HepG2 (cell line): Measurements from ENCODE around the gene NFKBIZ. TPM values are rescaled to one million over a fixed set of nuclear protein-coding genes. Genes with fewer than 3 reads are reported as not detected.

ENCODE experiments used
- BORCS8-MEF2B ChIP-seq: sonication (generic); formaldehyde crosslinking; IDR thresholded peaks from 2 replicates; pipeline ENCODE4 v1.8.0; 2022; ENCODE audit warnings: mild to moderate bottlenecking, missing genetic modification reagents
- BRF2 ChIP-seq: sonication (generic); formaldehyde crosslinking; IDR thresholded peaks from 2 replicates; pipeline ENCODE4 v1.8.1; 2022; ENCODE audit warnings: mild to moderate bottlenecking, missing genetic modification reagents
- CBX1 ChIP-seq: IDR thresholded peaks from one replicate; pipeline ENCODE4 v1.6.1; 2016; ENCODE audit warnings: antibody characterized with exemption, low read depth
- CENPBD1 ChIP-seq: sonication (generic); formaldehyde crosslinking; IDR thresholded peaks from 2 replicates; pipeline ENCODE4 v1.8.0; 2022; ENCODE audit warnings: missing genetic modification reagents, low read depth, mild to moderate bottlenecking, borderline replicate concordance
- FOXK2 ChIP-seq: fragments of 450-650 bp; IDR thresholded peaks from 2 replicates; pipeline ENCODE4 v1.6.1; 2016
- FOXP4 ChIP-seq: sonication (generic); formaldehyde crosslinking; IDR thresholded peaks from 2 replicates; pipeline ENCODE4 v1.4.0; 2020; ENCODE audit warnings: missing genetic modification reagents
- HNRNPH1 ChIP-seq: fragments of 200-400 bp; formaldehyde crosslinking; optimal IDR thresholded peaks from 2 replicates; pipeline ENCODE3; 2017; ENCODE audit warnings: mild to moderate bottlenecking, low read depth, low read length
- HNRNPLL ChIP-seq: fragments of 200-400 bp; formaldehyde crosslinking; IDR thresholded peaks from 2 replicates; pipeline ENCODE4 v1.6.1; 2017; ENCODE audit warnings: mild to moderate bottlenecking, low read depth, low read length; ENCODE audit not compliant: poor library complexity, severe bottlenecking
- MZF1 ChIP-seq: sonication (generic); formaldehyde crosslinking; IDR thresholded peaks from 2 replicates; pipeline ENCODE4 v1.8.1; 2023; ENCODE audit warnings: mild to moderate bottlenecking, missing genetic modification reagents, borderline replicate concordance
- NFE2L1 ChIP-seq: sonication (generic); formaldehyde crosslinking; IDR thresholded peaks from 2 replicates; pipeline ENCODE4 v1.4.0; 2020; ENCODE audit warnings: missing genetic modification reagents, mild to moderate bottlenecking, borderline replicate concordance
- NFYC ChIP-seq: IDR thresholded peaks from 2 replicates; pipeline ENCODE4 v1.6.1; 2016; ENCODE audit warnings: missing genetic modification reagents, missing compliant biosample characterization
- RAD21 ChIP-seq: fragments of 450-650 bp; formaldehyde crosslinking; IDR thresholded peaks from 2 replicates; pipeline ENCODE4 v1.5.0; 2020; ENCODE audit warnings: mild to moderate bottlenecking
- SKIL ChIP-seq: sonication (generic); formaldehyde crosslinking; IDR thresholded peaks from 2 replicates; pipeline ENCODE4 v1.8.0; 2022; ENCODE audit warnings: missing genetic modification reagents, mild to moderate bottlenecking, moderate library complexity, borderline replicate concordance
- SNRNP70 ChIP-seq: fragments of 200-400 bp; formaldehyde crosslinking; IDR thresholded peaks from 2 replicates; pipeline ENCODE4 v1.6.1; 2017; ENCODE audit warnings: mild to moderate bottlenecking, low read depth, low read length, moderate library complexity
- TEAD2 ChIP-seq: sonication (generic); formaldehyde crosslinking; IDR thresholded peaks from 2 replicates; pipeline ENCODE4 v1.9.0; 2021; ENCODE audit warnings: missing genetic modification reagents
- TEAD3 ChIP-seq: optimal IDR thresholded peaks from 2 replicates; pipeline ENCODE3; 2016; ENCODE audit warnings: borderline replicate concordance
- TIGD3 ChIP-seq: sonication (generic); formaldehyde crosslinking; IDR thresholded peaks from 2 replicates; pipeline ENCODE4 v1.5.1; 2020; ENCODE audit warnings: mild to moderate bottlenecking, missing genetic modification reagents, borderline replicate concordance
- ZNF354B ChIP-seq: sonication (generic); formaldehyde crosslinking; IDR thresholded peaks from 2 replicates; pipeline ENCODE4 v1.8.0; 2022; ENCODE audit warnings: mild to moderate bottlenecking, missing genetic modification reagents
- ZNF747 ChIP-seq: sonication (generic); formaldehyde crosslinking; IDR thresholded peaks from 2 replicates; pipeline ENCODE4 v1.8.1; 2023; ENCODE audit warnings: missing genetic modification reagents, mild to moderate bottlenecking, borderline replicate concordance
- ZNF773 ChIP-seq: sonication (generic); formaldehyde crosslinking; IDR thresholded peaks from 2 replicates; pipeline ENCODE4 v1.4.0; 2020; ENCODE audit warnings: missing genetic modification reagents, borderline replicate concordance
- ZNF775 ChIP-seq: sonication (generic); formaldehyde crosslinking; IDR thresholded peaks from 2 replicates; pipeline ENCODE4 v1.4.0; 2020; ENCODE audit warnings: missing genetic modification reagents, mild to moderate bottlenecking, moderate library complexity, borderline replicate concordance
- ZNF878 ChIP-seq: sonication (generic); formaldehyde crosslinking; IDR thresholded peaks from 2 replicates; pipeline ENCODE4 v1.8.1; 2023; ENCODE audit warnings: mild to moderate bottlenecking, missing genetic modification reagents, moderate library complexity
- polyA plus RNA-seq, 8 experiments: library from polyadenylated mRNA; depleted of rRNA in 3 of 8; stranded (reverse) in 7 of 8; unstranded in 1 of 8; fragments of >200 nt; fragmentation: Illumina TruSeq in 4 of 8; extraction: Trizol in 4 of 8; gene quantifications; 2 replicates each; pipeline versions ENCODE4 v1.2.1 to v1.2.3, GENCODE V29; 2011 to 2016; ENCODE audit warnings: low read depth in 4 of 8, missing spikeins in 1 of 8, mixed read lengths in 1 of 8; ENCODE audit not compliant: insufficient read depth in 1 of 8
- total RNA-seq, 5 experiments: library from RNA; depleted of rRNA; stranded (reverse); fragments of >200 nt; fragmentation: Illumina TruSeq; extraction: Trizol; gene quantifications; 2 replicates each; pipeline ENCODE4 v1.2.3, GENCODE V29; 2016; ENCODE audit warnings: low read depth in 1 of 5

NFKBIZ gene
- total and polyA plus RNA-seq, 2 of the 13 experiments (the other 11 are each of a cell fraction or from before 2014, with no cell fraction given) = 25.9 to 60.6 TPM

- TF ChIP-seq CENPBD1 (peak; percentile 69; the same call in 1 of the 2 replicates), RAD21 (peak; percentile 67), MZF1 (CRISPR knock-in tag) (no peak), ZNF773 (CRISPR knock-in tag) (peak; percentile 77), NFE2L1 (CRISPR knock-in tag) (no peak), TEAD2 (CRISPR knock-in tag) (no peak), NFYC (CRISPR knock-in tag) (0 out of 2 replicates have a peak, but pooled peaks have one; percentile 50), TIGD3 (no peak), FOXP4 (CRISPR knock-in tag) (no peak; the same call in none of the 2 replicates), TEAD3 (CRISPR knock-in tag) (no peak), BORCS8-MEF2B (CRISPR knock-in tag) (peak; percentile 71; the same call in 1 of the 2 replicates), HNRNPH1 (no peak), HNRNPLL (peak; percentile 70), SNRNP70 (no peak), ZNF747 (CRISPR knock-in tag) (no peak), ZNF775 (CRISPR knock-in tag) (no peak), ZNF354B (no peak), ZNF878 (CRISPR knock-in tag) (peak; percentile 67; the same call in 1 of the 2 replicates), BRF2 (CRISPR knock-in tag) (peak; percentile 90), CBX1 (peak; percentile 93), SKIL (peak; percentile 37; the same call in 1 of the 2 replicates), FOXK2 (no peak)
These were observed at the start of gene NFKBIZ (continued) for GRCh38 chr3:101848754-101849713.
